Stimulated activated CD4-positive, alpha-beta T cell treated with anti-CD3 and anti-CD28 coated beads, Interleukin-12 subunit alpha, Interleukin-12 subunit beta, amount 100 ng/mL, for 24 hours (primary cell): ENCODE results near the gene STUB1.
A peak's percentile ranks its signal among the peaks of the same experiment; 100 is the strongest.

ENCODE experiments used
- DNase-seq, 2 experiments: peaks; one replicate each; pipeline ENCODE4 v3.0.0-alpha.2; 2020; ENCODE audit warnings: low read depth in 2 of 2

STUB1 gene

DNA sequence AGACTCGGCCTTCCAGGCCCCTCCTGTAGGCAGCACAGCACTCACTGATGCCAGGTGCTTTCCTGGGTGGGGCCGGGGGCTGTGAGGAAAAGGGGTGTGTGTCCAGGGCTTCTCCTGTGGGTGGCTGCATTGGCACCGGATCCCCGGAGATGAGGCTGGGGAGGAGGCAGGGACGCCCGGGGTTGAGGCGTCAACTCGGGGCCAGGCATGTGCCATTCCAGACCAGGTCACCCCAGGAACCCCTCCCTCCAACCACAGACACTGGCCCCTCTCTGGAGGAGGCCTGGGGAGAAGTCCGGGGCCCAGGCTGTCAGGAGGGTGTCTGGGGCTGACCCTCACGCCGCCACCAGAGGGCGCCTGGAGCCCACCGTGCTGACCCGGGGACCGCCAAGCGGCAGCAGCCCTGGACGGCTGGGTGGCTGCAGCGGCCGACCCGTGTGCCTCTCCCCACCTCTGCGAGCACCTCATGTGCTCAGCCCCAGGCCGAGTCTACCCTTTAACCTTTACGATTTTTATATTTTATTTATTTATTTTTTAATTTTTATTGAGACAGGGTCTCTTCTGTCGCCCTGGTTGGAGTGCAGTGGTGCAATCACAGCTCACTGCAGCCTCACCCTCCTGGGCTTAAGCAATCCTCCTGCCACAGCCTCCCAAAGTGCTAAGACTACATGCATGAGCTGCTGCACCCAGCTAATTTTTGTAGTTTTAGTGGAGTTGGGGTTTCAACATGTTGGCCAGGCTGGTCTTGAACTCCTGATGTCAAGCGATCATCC, 31.5 kb downstream of the STUB1 start:
- peak; percentile 49 to 72 for DNase-seq

DNA sequence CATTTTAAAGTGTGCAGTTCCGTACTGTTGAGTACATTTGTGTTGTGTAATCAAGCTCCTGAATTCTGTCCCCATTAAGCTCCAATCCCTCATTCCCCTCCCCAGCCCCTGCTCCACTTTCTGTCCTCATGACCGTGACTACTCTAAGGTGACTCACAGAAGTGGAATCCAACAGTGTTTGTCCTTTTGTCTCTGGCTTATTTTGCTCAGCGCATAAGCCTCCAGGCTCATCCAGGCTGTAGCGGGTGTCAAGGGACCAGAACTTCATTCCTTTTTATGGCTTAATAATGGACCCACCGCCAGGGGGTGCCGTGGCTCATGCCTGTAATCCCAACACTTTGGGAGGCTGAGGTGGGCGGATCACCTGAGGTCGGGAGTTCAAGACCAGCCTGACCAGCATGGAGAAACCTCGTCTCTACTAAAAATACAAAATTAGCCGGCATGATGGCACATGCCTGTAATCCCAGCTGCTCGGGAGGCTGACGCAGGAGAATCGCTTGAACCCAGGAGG, 32.6 kb downstream of the STUB1 start:
- DNase-seq = peak in 1 of 2 experiments; percentile 62

DNA sequence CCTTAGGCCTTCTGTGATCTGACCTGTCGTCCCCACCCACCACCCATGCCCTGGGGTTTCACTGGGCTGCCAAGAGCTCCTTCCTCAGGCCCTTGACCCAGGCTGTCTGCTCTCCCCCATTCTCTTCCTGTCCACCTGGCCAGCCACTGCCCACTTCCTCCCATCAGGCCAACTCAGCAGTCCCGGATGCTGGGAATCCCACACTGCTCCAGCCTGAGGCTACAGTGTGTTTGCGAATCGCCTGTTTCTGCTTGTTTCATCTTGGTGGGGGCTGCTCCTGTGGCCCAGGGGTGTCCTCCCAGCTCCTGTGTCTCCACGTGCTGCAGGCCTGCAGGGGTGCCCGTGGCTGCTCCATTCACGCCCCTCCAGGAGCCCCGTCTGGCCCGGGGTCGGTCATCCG, 33.9 kb downstream of the STUB1 start:
- no peak for DNase-seq

- DNase-seq = peak; percentile 76 to 92
Observed at GRCh38 chr16:714558-715476, 34.6 kb downstream of the STUB1 start, which contains the start of gene METRN. Gene METRN, plus strand, starts transcription at chr16:715118. Its CDS starts 172 bp downstream, at chr16:715290.

DNA sequence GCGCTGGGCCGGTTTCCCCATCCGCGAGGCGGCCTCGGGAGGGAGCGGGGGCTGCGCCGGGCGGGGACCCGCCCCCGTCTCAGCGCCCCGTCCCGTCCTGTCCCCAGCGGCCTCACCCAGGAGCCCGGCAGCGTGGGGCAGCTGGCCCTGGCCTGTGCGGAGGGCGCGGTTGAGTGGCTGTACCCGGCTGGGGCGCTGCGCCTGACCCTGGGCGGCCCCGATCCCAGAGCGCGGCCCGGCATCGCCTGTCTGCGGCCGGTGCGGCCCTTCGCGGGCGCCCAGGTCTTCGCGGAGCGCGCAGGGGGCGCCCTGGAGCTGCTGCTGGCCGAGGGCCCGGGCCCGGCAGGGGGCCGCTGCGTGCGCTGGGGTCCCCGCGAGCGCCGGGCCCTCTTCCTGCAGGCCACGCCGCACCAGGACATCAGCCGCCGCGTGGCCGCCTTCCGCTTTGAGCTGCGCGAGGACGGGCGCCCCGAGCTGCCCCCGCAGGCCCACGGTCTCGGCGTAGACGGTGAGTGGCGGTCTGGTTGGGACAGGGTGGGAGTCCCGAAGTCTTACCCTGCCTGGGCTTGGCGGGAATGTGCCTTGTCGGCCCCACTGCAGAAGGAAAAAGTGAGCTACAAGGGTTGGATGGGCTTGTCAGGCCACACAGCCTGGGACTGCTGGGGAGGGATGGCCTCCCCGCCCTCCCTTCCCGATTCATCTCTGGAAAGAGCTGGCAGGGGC, 35.4 kb downstream of the STUB1 start:
- DNase-seq = no peak

- DNase-seq = no peak
Observed at GRCh38 chr16:716200-716568, 36.0 kb downstream of the STUB1 start.

DNA sequence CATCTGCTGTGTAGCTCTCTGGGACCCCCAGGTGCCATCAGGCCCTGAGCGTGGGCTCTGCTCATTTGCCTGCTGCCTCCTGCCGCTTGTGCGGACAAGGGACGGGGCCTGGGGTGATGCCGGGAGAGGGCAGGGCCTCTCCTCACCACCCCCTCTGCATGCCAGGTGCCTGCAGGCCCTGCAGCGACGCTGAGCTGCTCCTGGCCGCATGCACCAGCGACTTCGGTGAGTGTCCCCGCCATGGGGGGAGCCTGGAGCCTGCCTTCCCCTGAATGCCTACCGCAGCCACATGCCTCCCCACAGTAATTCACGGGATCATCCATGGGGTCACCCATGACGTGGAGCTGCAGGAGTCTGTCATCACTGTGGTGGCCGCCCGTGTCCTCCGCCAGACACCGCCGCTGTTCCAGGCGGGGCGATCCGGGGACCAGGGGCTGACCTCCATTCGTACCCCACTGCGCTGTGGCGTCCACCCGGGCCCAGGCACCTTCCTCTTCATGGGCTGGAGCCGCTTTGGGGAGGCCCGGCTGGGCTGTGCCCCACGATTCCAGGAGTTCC, 36.6 kb downstream of the STUB1 start:
- DNase-seq = no peak

DNA sequence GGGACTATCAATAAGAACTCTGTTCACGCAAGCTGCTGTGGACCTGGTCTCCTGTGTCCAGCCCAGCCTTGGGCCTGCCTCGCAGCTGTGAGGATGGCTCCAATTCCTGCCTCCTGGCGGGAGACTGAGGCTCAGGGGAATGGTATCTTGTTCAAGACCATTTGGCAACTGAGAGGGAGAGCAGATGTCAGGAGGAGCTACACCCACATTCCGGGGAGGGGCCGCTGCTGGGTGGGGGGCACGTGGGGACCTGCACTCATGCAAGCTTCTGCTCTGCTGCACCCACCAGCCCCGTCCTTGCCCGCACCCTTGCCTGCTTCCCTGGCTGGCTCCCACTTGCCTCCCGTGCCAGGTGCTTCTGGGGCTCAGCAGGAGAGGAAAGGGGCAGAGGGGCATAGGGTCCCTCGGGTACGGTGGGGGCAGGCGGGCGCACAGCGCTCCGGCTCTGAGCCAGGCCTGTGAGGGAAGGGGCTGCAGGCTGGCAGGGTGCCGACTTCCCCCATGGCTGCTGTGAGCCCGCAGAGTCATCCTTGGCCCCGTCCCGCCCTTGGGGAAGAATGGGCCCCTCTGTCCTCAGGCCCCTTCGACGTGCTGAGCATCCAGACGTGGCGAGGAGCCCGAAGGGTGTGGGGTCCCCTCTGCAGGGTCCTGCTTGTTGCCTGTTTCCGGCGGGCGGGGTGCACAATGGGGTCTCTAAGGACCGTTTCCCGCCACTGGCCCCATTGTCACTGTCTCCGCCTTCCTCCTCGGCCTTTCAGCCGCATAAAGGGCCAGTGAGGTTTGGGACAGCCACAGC, 37.4 kb downstream of the STUB1 start:
- no peak for DNase-seq

DNA sequence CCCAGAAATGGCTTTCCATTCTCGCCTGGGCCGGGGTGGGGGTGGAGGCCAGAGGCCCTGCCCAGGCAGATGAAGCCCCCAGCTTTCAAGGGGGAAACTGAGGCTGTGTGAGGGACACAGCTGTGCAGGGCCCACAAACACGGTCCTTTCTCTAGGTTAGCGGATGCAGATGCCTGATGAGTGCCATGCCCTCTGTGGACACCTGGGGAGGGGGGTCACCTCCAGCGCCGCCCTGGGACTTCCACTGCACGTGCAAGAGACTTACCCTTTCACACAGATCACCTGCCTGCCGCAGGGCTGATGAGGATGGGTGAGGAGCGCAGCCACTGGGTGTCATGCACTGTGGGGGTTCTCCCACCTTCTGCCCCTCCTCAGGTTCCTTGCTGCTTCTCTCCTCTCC, 38.2 kb downstream of the STUB1 start:
- no peak for DNase-seq

GRCh38 chr16:718922-719321, 38.7 kb downstream of the STUB1 start:
- no peak for DNase-seq

GRCh38 chr16:719815-720446, 39.7 kb downstream of the STUB1 start:
- no peak for DNase-seq

DNA sequence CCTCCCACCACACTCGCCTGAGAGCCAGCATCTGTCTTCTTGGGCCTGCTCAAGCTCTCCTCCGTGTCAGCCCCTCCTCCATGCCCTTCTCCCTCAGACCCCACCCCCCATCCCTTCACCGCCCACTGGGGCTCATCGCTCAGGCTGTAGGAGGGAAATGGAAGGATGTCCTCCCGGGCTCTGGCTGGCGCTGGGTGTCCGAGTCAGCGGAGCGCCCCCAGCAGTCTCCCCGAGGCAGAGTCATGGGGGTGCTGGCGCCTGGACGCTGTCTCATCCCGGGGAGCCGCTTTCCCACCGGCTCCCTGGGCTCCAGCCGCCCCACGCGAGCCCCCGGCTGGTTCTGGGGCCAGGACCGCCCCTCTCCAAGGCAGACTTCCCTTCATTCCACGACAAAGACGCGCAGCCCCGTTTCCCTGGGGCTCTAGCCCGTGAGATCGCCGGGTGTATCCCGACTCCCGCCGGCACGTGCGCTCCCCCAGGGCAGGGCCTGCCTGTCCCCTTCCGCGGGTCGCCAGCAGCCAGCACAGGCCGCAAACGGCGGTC, 40.3 kb downstream of the STUB1 start:
- DNase-seq = peak in 1 of 2 experiments; percentile 60

DNA sequence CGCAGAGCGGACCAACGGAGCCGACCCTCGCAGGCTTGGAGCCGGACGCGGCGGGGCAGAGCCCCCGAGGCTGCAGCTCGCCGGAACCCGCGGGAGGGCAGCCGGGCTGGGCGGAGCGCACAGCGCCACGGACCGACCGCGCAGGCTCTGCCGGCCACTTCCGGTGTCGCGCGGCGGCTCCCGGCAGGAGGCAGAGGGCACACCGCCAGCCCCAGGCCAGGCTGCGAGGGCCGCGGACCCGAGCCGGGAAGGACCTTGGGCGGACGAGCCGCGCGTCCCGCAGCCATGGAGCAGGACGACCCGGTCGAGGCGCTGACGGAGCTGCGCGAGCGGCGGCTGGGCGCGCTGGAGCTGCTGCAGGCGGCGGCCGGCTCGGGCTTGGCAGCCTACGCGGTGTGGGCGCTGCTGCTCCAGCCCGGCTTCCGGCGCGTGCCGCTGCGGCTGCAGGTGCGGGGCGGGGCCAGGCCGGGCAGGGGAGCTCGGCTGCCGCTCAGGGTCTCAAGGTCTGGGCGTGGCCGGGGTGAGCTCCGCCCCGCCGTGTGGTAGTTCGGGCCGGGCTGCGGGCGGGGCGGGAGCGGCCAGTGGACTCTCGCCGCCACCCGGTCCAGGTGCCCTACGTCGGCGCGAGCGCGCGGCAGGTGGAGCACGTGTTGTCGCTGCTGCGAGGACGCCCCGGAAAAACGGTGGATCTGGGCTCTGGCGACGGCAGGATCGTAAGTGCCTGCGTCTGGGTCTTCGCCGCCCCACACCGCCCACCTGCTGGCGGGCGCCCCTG, 41.0 kb downstream of the STUB1 start, which contains the start of gene ANTKMT:
TSS of gene ANTKMT (plus strand) at position 157 of the 775 bp plus-strand sequence. CDS start at position 286, 129 bp downstream.
- DNase-seq = peak; percentile 61 to 72

GRCh38 chr16:721765-722540, 41.7 kb downstream of the STUB1 start:
- DNase-seq = no peak

- DNase-seq = no peak
Observed at GRCh38 chr16:722835-723633, 42.8 kb downstream of the STUB1 start.

GRCh38 chr16:723695-724094, 43.5 kb downstream of the STUB1 start:
- no peak for DNase-seq
